Kidney glomerular epithelial cell (primary cell): ENCODE results near the gene MEIOSIN.
"Not testable (repeated sequence)": the region's sequence is repeated elsewhere in the genome, so short reads cannot be mapped to it uniquely, and the experiment has no call there.

ENCODE experiments used
- DNase-seq: peaks from one replicate; lab custom pipeline; 2025; lab: John Stamatoyannopoulos, UW

The MEIOSIN gene

GRCh38 chr19:45780448-45781213, 47.4 kb downstream of the MEIOSIN start:
- DNase-seq = no peak

DNA sequence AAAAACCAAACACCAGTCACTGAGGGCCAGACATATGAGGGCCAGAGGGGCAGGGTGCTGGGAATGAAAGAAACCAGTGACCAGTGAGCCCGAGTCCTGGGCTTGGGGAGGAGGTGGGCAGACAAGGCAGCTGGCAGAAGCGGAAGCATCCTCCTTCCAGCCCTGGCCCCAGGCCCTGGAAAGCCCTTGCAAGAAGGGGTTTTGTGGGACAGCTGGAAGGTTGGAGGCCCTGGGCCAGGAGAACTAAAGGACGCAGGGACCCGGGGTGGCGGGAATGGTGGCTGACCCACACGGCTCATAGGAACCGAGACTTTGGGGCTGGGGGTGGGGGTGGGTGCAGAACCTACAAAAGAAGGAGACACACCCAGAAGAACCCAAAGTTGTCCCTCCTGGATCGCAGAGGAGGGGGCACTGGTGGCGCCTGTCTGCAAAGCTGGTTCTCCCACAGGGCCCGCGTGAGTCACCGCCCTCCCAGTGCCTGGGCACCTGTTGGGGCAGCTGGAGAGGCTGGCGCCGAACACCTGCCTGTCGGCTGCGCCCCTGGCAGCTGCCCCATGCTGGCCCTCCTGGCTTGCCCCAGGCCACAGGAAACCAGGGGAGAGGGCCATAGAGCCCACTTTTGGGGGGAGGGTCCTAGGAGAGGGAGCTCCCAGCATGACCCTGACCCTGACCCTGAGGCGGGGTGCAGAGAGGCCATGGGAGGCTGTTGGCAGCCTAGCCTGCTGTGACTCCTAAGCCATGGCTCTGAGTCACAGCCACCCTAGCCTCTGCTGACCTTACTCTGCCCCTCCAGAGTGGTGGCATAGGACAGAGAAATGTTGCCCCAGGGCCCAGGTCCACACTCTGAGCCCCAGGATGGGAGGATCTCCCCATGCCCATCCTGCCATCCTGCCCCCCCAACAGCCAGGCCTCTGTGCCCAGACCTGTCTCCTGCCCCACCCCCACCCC, 48.2 kb downstream of the MEIOSIN start:
- no peak for DNase-seq

DNA sequence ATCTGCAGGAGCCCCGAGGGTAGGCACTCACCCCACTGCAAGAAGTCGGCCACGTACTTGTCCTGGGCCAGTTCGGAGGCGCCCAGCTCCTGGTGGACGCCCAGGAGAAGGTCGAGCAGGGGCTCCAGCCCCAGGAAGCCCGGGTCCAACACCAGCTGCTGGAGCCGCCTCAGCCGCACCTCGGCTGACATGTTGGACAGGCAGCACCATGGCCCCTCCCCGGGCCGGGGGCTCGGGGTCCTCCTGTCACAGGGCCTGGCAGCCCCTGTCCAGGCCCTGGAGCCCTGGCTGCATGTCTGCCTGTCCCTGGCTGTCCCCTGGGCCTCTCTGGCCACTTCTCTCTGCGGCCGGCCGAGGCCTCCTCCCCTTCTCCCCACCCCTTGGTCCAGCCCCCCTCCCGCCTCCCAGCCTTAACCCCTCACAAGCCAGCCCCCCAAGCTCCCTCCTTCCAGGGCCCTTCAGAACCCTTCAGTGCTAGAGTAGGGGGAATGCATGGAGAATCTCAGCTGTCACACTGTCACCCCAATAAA, 49.0 kb downstream of the MEIOSIN start, which contains the start of gene DMPK:
TSS of gene DMPK (minus strand) at position 329 of the 530 bp plus-strand sequence. CDS start at position 191, 138 bp downstream.
- no peak for DNase-seq

GRCh38 chr19:45782820-45783785, 49.9 kb downstream of the MEIOSIN start:
- no peak for DNase-seq

GRCh38 chr19:45784096-45784495, 50.9 kb downstream of the MEIOSIN start:
- DNase-seq = no peak

DNA sequence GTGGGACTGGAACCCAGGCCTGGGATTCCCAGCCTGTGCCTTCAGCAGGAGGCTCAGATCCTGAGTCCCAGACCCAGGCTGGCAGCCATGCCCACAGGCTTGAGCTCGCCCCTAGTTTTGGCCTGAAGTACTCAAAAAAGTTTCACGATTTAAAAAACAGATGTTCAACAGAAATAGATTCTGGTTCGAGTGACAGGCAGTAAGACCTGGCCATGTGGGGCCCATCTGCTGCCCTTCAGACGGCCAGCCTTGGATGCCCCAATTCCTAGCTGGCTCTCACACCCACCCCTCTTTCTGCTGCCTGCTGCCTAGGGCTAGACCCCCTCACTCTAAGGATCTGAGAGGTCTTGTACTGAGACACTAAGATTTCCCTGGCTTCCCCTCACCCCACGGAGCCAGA, 51.9 kb downstream of the MEIOSIN start:
- DNase-seq = no peak

DNA sequence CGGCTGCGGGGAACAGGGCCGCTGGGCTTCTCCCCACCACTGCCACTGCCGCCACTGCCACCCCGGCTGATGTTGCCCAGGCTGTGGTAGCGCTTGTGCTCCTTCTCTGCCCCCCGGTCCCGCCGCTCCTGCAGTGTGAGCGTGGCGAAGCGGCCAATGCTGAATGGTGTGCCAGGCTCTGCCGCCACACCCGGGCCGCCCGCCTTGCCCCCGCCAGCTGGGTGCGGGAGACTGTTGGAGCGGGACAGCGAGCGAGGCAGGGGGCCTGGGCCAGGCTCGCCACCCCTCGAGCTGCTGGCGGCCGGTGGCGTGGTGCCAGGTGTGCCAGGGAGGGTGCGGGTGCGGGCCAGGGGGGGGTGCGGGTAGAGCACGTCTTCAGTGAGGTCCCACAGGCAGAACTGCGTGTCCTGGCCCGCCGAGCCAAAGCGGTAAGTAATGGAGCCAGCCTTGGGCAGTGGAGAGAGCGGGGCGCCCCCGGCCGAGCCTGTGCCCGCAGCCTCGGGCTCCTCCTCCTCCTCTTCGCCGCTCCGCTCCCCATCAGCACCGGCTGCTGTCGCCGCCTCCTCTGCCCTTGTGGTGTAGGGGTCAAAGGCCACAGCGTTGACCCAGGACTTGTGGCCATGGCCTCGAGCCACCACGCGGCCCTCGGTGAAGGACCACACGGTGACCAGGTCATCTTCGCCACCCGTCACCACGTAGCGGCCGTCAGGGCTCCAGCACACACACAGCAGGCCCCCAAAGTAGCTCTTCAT, 52.7 kb downstream of the MEIOSIN start:
- no peak for DNase-seq

- no peak for DNase-seq
These were observed 53.3 kb downstream of the MEIOSIN start for GRCh38 chr19:45786533-45786894.

GRCh38 chr19:45789035-45789786, 56.0 kb downstream of the MEIOSIN start:
- no peak for DNase-seq

DNA sequence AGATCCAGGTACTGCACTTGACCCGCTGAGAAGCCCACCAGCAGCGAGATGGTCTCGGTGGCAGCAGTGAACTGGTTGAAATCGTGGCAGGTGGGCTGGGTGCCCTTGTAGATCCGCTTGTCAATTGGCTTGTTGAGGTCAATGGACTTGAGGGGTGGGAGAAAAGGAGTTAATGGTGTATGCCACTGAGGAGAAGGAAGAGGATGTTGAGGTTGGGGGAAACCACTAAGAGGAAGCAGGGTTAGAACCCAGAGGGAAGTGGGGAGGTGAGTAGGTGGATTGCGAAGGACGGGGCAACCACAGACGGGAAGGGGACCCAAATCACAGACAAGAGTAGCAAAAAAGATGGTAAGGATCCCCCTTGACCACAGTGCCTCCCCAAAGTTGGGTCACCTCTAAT, 57.7 kb downstream of the MEIOSIN start:
- DNase-seq = no peak

- no peak for DNase-seq
These were observed 58.7 kb downstream of the MEIOSIN start for GRCh38 chr19:45791744-45792469.

DNA sequence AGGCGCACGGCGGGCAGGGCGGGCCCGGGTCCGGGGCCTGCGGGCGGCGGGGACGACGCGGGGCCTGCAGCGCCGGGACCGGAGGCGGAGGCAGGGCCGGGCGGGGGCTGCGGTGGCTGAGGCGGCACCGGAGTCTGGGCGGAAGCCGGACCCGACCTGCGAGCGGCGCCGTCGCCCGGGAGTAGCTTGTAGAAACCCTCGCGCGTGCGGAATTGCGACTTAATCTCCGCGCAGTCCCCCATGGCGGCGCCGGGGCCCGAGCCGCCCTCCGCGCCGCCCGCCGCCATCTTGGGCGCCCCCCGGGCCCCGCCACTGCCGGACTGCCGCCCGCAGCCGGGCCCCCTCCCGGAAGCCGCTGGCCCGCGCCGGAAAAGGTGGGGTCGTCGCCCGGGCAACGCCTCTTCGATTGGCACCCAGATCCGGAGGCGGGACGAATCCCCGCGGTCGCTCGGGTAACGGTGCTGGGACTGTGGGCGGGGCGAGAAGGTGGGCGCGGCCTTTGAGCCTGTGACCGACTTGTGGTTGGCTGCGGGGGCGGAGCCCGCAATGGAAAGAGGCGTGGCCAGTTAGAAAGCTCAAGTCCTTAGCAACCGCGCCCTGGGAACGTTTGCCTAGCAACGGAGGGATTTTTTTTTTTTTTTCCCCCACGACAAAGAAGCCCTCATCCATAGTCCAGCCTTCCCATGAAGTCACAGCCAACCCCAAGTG, 59.4 kb downstream of the MEIOSIN start, which contains the start of gene DMWD:
TSS of gene DMWD (minus strand) at position 376 of the 708 bp plus-strand sequence. CDS start at position 287, 89 bp downstream.
- DNase-seq = peak; percentile 98

DNA sequence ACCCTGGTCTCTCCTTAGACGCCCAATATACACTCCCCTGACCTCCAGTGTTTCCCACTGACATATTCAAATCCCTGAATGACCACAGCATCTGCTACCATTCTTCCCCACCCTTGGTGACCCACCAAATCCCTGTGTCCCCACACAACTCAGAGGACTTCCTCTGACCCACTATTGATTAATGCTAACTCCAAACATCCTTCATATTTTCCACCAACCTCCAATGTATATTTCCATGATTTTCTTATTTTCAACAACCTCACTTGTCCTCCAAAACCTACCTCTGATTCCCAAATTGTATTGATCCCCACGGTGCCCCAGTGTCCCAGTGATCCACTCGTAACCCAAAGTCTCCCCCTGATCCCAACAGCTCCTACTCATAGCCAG, 59.9 kb downstream of the MEIOSIN start:
- no peak for DNase-seq

GRCh38 chr19:45793876-45794275, 60.6 kb downstream of the MEIOSIN start:
- DNase-seq = no peak

- no peak for DNase-seq
These were observed 61.4 kb downstream of the MEIOSIN start for GRCh38 chr19:45794627-45795026.

- peak; percentile 86 for DNase-seq
These were observed 65.8 kb downstream of the MEIOSIN start for GRCh38 chr19:45798995-45799517.

DNA sequence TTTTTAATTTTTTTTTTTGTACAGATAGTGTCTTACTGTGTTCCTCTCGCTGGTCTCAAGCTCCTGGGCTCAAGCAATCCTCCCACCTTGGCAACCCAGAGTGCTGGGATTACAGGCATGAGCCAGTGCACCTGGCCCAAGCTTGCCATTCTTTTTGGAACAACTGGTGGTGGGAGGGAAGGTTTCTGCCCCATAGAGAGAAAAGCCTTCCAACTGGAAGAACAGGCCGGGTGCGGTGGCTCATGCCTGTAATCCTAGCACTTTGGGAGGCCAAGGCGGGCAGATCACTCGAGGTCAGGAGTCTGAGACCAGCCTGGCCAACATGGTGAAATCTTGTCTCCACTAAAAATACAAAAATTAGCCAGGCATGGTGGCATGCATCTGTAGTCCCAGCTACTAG, 66.3 kb downstream of the MEIOSIN start:
- not testable (repeated sequence) for DNase-seq

DNA sequence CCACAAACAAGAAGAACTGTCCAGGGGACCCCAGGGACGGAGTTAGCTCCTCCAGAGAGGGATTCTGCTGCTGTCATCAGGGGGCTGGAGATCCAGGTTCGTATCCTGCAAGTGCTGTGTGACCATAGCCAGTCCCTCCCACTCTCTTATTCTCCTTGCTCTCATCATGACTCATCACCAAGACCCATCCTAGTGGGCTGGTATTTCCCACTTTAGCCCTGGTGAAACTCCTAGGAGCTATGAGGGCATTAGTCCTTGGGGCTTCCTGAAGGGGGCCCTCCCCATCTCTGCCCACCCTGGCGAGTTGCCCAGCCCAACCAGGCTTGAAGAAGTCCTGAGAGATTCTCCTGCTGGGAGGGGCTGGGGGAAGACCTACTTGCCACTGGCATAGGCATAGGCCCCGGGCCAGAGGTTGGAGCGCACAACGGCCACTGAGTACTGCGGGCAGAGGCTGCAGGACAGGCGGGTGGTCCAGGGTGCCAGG, 66.9 kb downstream of the MEIOSIN start:
- peak; percentile 67 for DNase-seq
